GM19397 (cell line): ENCODE results near the gene ABCG1.
"Not testable (repeated sequence)": the region's sequence is repeated elsewhere in the genome, so short reads cannot be mapped to it uniquely, and the experiment has no call there.

ENCODE experiments used
- ATAC-seq: cut with Tn5 transposase; IDR thresholded peaks from one replicate; pipeline ENCODE4 v1.9.1; 2021; ENCODE audit warnings: mild to moderate bottlenecking, moderate library complexity; ENCODE audit not compliant: unreplicated experiment

ABCG1 gene

DNA sequence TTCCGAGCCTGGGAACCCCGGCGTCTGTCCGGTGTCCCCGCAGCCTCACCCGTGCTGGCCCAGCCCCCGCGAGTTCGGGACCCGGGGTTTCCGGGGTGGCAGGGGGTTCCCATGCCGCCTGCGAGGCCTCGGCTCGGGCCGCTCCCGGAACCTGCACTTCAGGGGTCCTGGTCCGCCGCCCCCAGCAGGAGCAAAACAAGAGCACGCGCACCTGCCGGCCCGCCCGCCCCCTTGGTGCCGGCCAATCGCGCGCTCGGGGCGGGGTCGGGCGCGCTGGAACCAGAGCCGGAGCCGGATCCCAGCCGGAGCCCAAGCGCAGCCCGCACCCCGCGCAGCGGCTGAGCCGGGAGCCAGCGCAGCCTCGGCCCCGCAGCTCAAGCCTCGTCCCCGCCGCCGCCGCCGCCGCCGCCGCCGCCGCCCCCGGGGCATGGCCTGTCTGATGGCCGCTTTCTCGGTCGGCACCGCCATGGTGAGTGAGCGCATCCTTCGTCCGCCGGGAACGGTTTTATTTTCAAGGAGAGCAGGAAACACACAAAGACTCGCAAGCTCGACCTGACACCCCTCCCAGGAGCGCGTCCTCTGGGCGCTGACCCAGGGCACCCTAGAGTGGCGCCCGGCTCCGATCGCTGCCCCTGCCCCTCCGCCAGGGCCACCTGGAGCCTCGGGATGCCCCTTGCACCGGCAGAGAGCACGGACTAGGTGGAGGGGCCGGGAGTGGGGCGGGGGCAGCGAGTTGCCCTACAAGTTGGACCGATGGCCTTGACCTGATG is at the start of gene ABCG1:
ABCG1 (plus strand) TSS at position 305 of the 770 bp plus-strand sequence; CDS start at position 428, 123 bp downstream.
- no peak for ATAC-seq

DNA sequence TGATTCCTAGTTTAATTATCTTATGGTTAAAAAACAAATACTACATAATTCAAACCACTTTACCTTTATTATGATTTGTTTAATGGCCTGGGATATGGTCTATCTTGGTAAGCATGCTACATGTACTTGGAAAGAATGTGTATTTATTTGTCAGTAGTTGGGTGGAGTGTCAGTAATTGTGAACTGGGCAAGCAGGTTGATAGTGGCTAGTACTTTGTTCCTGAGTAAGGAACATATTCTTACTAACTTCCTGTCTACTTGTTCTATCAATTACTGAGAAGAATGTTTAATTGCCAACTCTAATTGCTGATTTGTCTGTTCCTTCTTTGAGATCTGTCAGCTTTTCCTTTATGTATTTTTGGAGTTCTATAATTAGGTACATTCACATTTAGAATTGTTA is 49.2 kb upstream of the ABCG1 start:
- ATAC-seq, result no peak

DNA sequence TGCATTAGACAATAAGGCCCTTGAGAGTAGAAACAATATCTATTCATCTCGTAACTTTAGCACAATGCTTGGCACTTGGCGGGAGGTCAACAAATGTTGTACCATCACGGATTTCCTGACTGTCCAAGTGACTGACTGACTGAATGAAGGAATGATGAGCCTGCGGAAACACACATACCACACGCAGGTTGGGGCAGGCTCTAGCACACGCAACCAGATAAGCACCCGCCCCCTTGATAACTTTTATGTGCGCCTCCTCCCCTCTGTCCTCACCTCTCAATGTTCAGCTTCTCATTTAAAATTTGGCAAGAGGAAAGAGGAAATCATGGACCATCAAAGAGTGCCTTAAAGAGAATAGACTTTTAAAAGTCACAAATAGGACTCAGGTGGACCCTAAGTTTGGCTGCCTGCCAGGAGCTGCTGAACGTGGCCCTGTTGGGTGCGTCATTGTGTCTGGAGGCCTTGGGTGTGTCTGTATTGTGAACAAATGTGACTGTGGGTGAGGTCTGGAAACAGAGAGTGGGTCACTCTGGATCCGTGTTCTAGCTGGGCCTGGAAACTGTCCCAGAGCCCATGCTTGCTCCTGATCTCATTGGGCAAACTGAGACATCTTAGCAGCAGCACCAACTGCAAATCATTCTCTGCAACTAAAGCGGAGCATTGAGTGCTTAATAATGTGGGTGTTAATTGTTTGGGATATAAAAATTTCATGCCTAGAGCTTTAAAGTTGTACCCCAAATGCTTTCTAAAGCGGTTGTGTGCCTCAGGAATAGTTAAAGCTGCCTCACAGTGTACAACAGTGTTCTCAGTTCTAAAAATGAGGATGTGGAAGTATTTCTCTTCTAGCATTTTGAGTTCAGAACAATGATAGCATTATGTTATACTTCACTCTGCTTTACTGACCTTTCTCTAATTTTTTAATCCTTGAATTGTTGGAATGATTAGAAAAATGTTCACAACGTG is 47.6 kb upstream of the ABCG1 start:
- no peak for ATAC-seq

DNA sequence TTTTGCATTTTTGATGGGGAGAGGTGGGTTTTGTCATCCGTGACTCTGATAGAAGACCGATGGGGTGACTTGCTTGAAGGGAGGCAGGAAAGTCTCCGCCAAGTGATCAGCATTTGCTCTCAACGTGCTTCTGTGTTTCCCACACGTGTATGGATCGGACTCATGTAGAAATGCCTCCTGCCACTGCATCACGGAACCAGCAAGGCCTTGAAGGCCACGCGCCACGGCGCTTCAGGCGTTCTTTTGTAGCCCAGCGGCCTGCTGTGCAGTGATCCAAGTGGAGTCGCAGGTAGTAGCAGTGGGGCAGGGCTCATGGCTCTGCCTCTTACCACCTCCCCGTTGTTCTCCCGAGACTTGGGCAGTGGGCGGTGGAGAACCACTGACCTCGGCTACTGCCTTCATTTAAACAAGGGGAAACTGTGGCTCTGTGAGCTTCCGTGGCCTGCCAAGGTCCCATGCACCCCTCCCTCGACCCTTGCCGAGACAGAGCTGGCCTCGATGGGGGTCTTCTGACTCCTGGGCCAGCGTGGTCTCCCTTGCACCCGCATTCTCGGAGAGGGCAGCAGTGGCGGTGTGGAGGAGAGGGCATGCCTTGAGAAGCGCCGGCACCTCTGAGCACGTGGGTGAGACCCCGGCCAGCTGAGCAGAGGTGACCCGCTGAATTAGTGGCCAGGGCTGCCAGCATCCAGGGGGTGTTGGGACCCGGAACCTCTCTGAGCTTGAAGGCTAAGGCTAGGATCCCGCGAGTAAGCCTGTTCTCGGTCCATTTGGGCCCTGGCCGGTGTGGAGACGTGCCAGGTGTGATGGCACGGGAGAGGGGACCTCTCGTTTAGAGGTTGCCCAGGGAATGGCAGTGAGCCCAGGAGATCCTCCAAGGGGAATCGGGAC is 46.1 kb upstream of the ABCG1 start:
- no peak for ATAC-seq

DNA sequence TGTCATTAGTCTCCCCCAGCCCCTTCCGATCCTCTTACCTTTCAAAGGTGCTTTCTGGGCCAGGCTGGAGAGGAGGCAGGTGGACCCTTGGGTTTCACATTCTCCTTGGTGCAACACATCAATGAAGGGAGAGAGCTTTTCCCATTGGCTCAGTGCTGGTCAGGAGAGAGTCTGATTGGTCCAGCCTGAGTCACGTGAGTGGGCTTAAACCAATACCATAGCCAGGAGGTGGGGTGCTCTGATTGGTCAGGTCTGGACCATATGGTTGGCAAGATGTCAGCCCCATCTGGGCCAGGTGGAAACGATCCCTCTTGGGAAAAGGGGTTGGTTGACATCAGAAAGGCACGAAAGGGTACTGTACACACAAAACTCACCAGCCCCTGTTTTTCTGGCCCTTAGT is 44.8 kb upstream of the ABCG1 start:
- ATAC-seq, result no peak

DNA sequence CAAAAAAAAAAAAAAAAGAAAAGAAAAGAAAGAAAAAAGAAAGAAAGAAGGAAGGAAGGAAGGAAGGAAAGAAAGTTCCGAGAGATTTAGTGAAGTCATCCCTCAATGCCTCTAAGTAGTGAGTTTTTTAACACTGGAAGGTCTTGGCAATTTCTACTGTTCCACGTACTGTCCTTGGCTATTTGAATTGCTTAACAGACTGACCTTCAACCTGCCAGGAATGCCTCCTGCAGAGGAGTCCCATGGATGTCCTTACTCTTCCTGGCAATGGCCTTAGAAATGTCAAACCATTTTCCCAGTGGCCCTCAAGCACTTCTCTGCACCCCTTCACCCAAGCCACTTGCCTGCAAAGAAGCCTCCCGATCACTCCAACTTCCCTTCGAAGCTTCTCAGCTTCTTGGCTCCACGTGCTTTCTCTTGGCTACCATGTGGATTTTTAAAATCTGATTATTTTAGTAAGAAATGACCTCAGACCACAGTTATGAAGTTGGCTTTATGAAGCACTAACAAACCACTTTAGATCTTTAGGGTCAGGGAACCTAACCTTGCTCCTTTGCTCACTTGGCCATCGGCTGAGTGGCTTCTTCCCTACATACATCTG is 43.7 kb upstream of the ABCG1 start:
- no peak for ATAC-seq

DNA sequence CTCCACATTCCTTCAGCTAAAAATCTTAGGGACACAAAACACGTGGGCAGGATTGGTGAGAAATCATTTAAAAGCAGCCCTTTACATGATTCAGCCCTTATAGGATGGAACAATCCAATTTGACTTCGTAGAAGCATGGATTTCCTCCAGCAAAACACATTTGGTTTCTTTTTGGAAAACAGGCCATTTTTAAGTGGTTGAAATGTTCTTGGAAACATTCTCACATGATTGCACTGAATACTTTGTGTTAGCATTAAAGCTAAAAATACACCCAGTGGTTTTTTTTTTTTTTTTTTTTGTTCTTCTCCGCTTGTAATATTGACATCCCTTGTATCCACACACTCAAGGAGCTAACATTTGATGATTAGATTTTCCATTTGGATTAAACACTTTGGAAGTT is 42.1 kb upstream of the ABCG1 start:
- no peak for ATAC-seq

DNA sequence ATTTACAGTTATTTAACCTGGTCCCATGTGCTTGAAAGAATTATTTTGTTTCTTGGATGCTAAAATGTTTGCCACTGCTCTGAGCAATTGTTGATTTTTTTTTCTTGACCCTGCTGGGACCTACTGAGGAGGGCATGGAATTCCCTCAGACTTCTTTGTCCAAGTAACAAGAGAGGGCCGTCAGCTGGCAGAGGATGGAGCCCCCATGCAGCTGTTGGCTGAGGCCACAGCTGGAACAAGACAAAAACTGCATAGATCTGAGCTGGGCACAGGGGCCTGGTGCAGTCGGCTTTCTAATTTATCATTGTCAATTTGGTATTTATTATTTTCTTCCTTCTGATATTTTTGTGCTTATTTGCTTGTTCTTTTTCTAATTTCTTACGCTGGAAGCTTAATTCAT is 39.6 kb upstream of the ABCG1 start:
- ATAC-seq, result no peak

DNA sequence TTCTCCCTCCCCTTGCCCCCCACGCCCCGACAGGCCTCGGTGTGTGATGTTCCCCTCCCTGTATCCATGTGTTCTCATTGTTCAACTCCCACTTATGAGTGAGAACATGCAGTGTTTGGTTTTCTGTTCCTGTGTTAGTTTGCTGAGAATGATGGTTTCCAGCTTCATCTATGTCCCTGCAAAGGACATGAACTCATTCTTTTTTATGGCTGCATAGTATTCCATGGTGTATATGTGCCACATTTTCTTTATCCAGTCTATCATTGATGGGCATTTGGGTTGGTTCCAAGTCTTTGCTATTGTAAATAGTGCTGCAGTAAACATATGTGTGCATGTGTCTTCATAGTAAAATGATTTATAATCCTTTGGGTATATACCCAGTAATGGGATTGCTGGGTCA is 38.9 kb upstream of the ABCG1 start:
- ATAC-seq, result not testable (repeated sequence)

DNA sequence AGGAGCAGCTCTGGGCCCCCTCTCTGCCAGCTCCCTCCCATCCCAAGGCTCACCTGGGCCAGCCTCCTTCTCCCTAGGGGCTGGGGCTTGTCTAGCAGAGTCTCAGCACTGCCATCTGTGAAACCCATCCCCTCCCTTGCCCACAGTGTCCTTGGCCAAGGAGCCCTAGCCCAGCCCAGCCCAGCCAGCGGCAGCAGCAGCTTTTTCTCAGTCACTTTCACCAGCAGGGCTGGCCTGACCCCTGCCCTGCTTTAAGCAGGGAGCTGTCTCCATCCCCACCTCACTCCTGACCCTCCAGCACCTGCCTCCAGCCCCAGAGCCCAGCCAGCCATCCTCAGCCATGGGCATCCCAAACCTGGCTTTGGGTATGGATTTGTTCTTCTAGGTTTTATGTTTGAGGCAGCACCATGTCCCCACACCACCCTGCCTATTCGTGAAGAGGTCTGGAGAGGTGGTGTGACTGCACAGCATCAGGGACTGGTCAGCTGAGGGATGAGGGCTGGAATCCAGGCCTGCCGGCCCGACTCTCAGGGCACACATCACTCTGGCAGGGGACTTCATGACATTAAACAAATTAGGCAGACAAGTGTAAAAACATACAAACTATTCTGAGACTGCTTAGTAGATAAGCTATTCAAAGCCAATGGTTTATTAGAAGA is 36.1 kb upstream of the ABCG1 start:
- ATAC-seq, result no peak

DNA sequence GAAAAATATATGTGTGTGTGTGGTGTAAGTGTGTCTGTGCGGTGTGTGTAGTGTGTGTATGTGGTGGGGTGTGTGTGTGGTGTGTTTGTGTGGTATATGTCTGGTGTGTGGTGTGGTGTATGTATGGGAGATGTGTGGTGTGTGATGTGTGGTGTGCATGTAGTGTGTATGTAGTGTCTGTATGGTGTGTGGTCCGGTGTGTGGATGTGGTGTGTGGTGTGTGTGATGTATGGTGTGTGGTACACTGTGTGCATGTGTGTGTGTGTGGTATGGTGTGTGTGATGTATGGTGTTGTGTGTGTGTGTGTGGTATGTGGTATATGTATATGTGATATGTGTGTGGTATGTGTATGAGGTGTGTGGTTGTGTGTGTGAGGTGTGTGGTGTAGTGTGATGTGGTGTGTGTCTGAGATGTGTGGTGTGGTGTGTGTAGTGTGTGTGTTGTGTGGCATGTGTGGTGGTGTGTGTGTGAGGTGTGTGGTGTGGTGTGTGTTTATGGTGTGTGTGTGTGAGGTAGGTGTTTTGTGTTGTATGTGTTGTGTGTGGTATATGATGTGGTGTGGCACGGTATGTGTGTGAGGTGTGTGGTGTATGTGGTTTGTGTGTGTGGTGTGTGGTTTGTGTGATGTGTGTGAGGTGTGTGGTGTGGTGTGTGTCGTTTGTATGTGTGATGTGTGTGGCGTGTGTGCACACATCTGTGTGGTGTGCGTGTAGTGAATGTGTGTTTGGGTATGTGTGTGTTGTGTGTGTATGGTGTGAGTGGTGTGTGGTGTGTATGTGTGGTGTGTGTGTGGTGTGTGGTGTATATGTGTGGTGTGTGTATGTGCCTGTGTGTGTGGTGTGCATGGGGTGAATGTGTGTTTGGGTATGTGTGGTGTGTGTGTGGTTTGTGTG is 35.3 kb upstream of the ABCG1 start:
- no peak for ATAC-seq

DNA sequence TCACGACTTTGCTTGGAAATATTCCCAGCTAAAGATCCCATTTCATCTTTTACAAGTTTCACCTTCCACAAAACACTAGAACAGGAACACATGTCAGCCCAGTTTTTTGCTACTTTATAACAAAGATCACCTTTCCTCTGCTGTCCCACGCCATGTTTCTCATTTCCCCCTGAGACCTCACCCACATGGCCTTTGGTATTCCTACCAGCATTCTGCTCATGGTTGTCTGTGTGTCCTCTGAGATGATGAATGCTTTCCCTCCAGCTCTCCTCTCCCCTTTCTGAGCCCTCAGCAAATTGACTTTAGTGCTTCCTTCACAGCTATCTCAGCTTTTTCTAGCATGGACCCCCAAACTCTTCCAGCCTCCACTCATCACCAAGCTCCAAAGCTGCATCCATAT is 32.3 kb upstream of the ABCG1 start:
- no peak for ATAC-seq

DNA sequence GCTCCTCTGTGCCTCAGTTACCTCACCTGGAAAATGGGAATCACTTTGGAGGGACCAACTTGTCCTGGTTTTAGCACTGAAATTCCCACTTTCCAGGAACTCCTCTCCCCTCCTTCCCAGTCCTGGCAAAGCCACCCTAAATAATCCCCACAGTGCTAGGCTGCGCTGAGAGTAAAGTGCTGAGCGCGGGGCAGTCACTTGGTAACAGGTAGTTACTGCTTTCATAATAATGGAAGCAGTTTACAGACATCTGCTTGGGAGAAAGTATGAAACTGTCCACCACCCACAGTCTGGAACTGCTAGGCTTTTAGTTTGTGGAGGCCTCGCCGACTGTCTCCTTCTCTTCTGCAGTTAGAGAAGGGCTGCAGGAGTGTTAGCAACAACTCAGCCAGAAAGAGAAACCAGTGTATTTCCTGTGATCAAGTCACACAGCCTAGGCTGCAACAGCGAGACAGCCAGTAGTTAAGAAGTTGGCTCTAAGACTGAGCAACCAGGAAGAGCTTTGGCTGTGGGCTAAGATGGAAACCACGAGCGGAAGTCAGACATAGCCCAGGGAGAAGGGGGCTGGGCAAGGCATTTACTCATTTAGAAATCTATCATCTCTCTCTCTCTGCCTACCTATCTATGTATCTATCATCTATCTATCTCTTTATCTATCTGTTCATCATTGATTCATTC is 30.8 kb upstream of the ABCG1 start:
- ATAC-seq, result peak; percentile 89

DNA sequence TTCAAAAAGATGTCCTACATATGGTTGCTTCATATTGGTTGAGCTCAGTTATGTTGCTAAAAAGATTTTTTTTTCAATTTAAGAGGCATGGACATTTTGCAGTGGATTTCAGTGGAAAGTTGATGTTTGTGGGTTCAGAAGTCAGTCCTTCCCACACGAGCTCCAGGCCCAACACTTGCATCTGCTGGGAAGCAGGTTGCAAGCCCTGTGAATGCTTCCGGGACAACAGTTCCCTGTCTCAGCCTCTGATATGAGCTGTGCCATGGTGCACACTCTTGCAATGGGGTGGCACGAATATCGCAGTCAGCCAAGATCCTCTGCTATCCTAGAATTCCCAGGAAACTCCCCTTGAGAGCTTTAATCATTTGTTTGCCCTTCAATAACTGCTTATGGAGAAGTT is 30.3 kb upstream of the ABCG1 start:
- no peak for ATAC-seq

DNA sequence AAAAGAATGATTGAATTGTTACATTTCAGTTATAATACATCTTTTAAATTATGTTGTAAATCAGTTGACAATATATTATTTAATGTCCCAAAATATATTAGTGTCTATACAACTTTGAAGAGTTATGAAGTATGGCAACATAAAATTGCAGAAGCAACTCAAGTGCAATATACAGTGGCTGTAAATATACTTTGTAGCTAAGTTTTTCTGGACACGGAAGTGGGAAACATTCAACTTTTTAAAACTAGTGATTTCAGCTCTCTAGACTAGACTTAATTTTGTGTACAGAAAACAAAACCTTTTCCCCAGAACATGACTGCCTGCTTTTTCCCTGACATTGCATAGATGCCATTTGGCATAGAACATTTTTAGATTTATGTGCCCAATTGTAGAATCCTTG is 29.5 kb upstream of the ABCG1 start:
- ATAC-seq, result no peak

DNA sequence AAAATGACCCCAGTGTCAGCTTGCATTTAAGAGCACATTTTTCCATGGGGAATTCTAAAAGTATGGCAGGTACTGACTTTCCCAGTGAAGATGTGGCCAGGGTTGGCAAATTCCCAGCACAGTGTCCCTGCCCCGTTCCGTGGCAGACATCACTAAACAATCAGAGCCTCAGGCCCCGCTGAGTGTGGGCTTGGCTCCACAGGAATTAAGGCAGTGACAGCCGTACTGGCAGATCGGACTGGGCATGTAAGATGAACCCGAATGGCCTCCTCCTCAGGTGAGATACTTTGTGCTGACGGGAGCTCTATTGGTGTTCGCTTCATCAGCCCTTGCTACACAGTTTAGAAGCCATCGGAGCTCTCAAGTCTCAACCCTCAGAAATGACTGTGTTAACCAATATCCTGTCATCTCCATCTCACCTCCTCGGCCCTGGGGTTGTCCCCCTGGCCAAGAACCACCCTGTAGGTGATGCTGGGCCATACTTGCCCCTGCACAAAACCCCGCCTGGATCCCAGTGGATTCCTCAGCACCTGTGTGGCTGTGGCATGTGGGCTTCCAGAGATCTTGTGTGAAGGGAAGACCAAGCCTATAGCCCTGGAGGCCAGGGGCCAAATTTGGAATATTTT is 29.0 kb upstream of the ABCG1 start:
- no peak for ATAC-seq

DNA sequence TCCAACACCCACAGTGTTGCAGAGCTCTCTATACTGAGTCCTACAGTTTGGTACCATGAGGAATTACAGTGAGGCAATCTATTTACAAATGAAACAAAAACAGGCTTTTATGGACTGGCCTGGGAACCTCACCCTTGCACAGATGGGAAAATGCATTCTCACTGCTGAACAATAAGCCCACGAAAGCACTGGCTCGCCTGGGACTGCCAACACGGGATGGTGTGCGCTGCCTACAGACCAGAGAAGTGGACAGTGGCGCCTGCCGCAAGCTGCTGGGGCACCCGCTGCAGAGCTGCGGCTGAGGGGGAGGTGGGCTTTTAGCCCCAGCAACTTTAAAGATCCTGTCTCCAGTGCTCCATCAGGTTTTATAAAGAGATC is 28.5 kb upstream of the ABCG1 start:
- ATAC-seq, result no peak

DNA sequence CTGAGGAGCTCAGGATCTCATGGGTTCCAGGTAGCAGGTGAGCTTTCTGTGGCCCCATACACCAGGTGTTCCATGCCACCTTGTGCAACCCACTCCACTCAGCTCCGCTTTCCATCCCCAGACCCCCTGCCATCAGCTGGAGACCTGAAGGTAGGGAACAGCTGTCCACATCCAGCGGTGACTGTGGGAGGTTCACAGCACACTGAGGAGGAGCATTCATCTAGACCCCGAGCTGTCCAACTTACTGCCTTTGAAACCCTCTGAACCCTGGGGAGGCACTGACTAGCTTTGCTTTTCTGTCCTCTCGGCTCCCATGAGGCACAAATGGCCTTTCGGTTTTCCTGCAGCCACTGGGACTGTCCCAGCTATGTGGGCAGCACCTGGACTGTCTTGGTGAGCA is 27.9 kb upstream of the ABCG1 start:
- ATAC-seq, result no peak
